ES-I3 (cell line): ENCODE data around the gene ASAP2.

ENCODE experiments used
- H3K36me3 ChIP-seq: 2 replicates; pipeline ENCODE4 v1.6.1; 2013; ENCODE audit warnings: mild to moderate bottlenecking, low read length, control low read depth, moderate library complexity; ENCODE audit not compliant: insufficient read depth
- H3K4me1 ChIP-seq: 2 replicates; pipeline ENCODE4 v1.6.1; 2013; ENCODE audit warnings: mild to moderate bottlenecking, control low read depth, low read length; ENCODE audit not compliant: insufficient read depth
- H3K9ac ChIP-seq: 2 replicates; pipeline ENCODE4 v1.6.1; 2013; ENCODE audit warnings: low read depth, mild to moderate bottlenecking, low read length, moderate library complexity
- H3K9me3 ChIP-seq: 2 replicates; pipeline ENCODE4 v1.6.1; 2013; ENCODE audit warnings: mild to moderate bottlenecking, low read length, moderate library complexity; ENCODE audit not compliant: control insufficient read depth, insufficient read depth

ASAP2 gene

DNA sequence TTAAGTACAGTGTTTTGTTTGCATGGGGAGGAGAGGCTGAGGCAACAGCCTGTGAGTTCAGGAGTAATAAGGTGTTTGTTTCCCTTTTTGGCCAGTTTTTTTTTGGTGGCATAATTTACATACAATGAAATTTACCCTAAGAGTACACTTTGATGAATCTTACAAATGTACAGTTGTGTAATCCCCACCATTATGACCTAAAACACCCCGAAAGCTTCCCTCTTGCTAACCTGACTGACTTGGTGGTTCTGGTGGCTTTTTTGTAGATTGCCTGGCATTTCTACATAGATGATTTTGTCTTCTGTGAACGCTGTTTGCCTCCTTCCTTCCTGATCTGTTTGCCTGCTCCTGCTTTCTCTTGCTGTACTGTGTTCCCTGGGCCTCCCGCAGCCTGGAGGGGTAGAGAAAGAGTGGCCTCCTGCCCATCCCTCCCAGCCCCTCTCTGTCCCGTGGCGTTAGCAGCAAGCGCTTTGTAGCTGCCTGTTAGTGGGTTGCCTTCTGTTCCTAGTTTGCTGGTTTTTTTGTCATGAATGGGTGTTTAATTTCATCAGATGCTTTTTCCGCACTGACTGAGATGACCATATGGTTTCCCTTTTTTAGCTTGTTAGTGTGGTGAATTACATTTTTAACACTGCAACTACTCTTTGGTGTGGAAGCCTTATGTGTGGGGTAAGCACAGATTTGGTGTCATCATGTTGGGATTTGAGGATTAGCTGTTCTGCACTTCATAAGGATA is 32.1 kb downstream of the ASAP2 start:
- Histone ChIP-seq H3K4me1 (peaks cover 6% of the 10 kb centered on the region; the same call in 1 of the 2 replicates), H3K36me3 (no peaks in the 10 kb centered on the region), H3K9ac (no peak overlapping the region)

DNA sequence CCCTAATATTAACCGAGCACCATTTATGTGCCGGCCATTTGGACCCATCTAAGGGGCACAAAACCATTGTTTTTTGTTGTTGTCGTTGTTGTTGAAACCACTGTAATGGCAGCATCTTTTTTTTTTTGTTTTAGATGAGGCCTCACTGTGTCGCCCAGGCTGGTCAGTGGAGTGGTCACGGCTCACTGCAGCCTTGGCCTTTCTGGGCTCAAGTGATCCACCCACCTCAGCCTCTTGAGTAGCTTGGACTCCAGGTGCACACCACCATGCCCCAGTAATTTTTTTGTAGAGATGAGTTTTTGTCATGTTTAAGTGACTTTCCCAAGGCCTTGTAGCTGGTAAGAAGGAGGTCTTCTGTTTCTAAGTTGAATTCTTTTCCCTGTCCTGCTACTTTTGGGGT is 33.0 kb downstream of the ASAP2 start:
- Histone ChIP-seq H3K9ac (no peak overlapping the region), H3K4me1 (peaks cover 3% of the 10 kb centered on the region; the same call in 1 of the 2 replicates), H3K9me3 (no peaks in the 10 kb centered on the region), H3K36me3 (no peaks in the 10 kb centered on the region)

More for the DNA sequence above, 32.1 kb downstream of the ASAP2 start:
- no peaks in the 10 kb centered on the region for H3K9me3 ChIP-seq

DNA sequence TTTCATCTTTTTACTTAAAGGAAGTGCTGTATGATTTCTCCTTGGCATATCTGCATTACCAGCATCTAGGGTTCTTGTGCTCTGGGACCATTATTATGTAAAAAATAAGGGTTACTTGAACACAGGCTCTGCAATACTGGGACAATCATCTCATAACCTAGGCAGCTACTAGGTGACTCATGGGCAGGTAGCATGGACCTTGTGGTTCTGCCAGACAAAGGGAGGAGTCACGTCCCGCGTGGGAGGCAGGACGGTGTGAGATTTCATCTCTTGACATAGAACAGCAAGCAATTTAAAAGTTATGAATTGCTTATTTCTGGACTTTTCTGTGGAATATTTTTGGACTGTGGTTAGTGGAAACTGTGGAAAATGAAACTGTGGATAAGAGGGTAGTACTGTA is 34.1 kb downstream of the ASAP2 start:
- H3K36me3 ChIP-seq, result no peaks in the 10 kb centered on the region
- H3K9me3 ChIP-seq, result no peaks in the 10 kb centered on the region
- no peak overlapping the region for H3K9ac ChIP-seq
- peaks cover 5% of the 10 kb centered on the region; the same call in 1 of the 2 replicates for H3K4me1 ChIP-seq

DNA sequence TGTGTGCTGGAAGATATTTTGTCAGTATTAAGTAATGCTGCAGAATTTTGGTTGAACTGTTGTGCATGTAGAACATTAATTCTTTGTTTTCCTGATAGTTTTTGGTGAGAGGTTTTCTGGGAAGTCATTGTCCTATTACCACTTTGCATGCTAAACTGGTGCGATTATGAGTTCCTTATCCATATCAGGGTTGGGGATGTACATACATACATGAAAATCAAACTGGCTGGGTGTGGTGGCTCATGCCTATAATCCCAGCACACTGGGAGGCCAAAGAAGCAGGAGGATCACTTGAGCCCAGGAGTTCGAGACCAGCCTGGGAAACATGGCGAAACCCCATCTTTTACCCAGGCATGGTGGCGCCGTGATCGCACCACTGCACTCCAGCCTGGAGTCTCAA is 34.6 kb downstream of the ASAP2 start:
- Histone ChIP-seq H3K4me1 (peaks cover 5% of the 10 kb centered on the region; the same call in 1 of the 2 replicates), H3K36me3 (no peaks in the 10 kb centered on the region), H3K9ac (no peak overlapping the region), H3K9me3 (no peaks in the 10 kb centered on the region)

DNA sequence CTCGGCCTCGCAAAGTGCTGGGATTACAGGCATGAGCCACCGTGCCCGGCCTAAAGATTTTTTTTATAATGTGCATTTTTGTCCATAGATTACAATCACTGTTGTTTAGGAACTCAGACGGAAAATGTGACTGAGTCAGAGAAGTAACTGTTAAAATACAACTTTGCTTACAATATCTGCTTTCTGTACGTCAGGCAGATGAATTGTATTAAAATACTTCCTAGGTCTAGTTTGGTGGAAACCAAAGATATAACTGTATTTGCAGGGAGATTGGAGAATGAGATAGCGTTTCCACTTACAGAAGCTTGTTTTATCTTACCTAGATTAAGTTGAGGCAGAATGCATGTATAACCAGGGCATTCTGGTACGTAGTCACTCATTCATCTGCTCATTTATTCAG is 36.7 kb downstream of the ASAP2 start:
- peaks cover 5% of the 10 kb centered on the region; the same call in 1 of the 2 replicates for H3K4me1 ChIP-seq
- no peak overlapping the region for H3K9ac ChIP-seq
- H3K36me3 ChIP-seq, result no peaks in the 10 kb centered on the region
- H3K9me3 ChIP-seq, result no peaks in the 10 kb centered on the region

DNA sequence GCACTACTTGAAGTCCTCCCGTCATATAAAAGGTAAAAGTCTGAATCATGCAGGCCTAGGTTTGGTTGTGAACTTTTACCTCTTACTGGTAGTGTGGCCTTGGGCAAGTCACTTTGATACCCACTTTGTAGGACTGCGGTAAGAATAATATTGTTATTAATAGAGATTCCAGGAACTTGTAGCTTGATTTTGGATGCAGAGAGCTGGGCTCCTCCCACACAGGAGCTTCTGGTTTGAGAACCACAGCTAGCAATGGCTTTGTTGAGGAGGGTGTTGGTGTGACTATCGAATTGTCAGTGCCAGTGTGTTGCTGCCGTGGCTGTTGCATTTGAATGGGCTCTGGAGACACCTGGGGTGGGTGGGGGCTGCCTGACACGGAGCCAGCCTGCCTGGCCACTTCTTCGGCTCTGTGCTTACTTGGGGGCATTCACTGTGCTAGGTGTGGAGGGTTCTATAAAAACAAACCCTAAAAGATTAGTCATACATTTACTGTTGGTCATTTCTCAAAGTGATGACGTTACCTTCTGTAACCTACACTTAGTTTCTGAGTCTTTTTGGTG is 38.5 kb downstream of the ASAP2 start:
- H3K9ac ChIP-seq, result no peak overlapping the region
- H3K36me3 ChIP-seq, result no peaks in the 10 kb centered on the region
- no peaks in the 10 kb centered on the region for H3K9me3 ChIP-seq
- peaks cover 5% of the 10 kb centered on the region; the same call in 1 of the 2 replicates for H3K4me1 ChIP-seq

DNA sequence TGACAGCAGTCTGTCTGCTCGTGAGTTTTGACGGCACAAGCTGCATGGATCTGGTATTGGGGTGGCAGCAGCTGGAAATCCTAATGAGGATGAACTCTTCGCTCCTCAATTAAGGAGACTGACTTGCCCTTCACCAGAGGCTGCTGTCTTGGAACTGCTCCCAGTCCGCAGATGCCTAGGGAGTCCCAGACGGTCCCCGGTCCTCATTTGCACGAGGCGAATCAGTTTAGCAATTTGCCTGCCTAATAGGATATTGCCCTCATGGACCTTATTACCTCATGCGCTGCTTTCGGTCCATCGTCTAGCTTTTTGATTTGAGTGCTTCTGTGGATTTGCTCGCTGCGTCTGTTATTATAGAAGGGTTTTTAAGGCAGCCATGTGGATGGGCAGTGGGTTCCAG is 40.6 kb downstream of the ASAP2 start:
- Histone ChIP-seq H3K36me3 (no peaks in the 10 kb centered on the region), H3K9ac (no peak overlapping the region), H3K9me3 (no peaks in the 10 kb centered on the region), H3K4me1 (peaks cover 11% of the 10 kb centered on the region; the same call in 1 of the 2 replicates)

DNA sequence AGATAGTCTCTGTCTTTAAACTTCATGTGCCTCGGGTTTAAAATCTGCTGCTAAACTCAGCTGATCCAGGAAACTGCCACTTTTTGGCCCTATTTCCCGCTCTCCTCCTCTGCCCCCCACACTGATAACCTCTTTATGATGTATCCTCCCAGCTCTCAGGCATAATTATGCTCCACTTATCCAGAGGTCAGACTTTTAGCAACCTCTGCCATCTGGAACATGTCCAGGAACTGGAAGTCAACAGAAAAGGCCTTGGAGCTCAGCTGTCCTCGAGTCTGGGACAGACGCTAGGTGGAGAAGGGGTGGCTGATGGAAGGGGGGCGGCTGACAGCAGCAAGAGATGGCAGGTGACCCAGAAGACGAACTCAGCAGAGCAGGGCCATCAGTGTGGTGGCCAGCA is 41.2 kb downstream of the ASAP2 start:
- H3K4me1 ChIP-seq, result peaks cover 11% of the 10 kb centered on the region; the same call in 1 of the 2 replicates
- no peaks in the 10 kb centered on the region for H3K9me3 ChIP-seq
- no peaks in the 10 kb centered on the region for H3K36me3 ChIP-seq
- H3K9ac ChIP-seq, result no peak overlapping the region

DNA sequence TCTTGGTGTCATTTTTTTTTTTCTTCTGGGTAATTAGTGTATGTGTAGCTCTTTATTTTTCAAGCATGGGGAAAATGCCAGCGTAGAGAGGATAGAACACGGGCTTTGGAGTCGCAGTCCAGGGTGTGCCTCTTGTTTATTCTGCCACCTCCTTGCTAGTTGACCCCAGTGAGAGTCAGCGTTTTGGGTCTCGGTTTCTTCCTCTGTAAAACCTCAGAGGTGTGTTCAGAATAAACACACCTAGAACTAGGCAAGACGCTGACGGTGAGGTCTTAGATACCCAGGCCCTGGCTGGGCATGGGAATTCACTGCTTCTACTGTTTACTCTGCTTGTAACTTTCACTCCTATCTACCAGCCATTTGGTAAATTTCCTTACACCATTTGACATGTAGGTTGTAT is 41.8 kb downstream of the ASAP2 start:
- Histone ChIP-seq H3K4me1 (peaks cover 11% of the 10 kb centered on the region; the same call in 1 of the 2 replicates), H3K36me3 (no peaks in the 10 kb centered on the region), H3K9me3 (no peaks in the 10 kb centered on the region), H3K9ac (no peak overlapping the region)

DNA sequence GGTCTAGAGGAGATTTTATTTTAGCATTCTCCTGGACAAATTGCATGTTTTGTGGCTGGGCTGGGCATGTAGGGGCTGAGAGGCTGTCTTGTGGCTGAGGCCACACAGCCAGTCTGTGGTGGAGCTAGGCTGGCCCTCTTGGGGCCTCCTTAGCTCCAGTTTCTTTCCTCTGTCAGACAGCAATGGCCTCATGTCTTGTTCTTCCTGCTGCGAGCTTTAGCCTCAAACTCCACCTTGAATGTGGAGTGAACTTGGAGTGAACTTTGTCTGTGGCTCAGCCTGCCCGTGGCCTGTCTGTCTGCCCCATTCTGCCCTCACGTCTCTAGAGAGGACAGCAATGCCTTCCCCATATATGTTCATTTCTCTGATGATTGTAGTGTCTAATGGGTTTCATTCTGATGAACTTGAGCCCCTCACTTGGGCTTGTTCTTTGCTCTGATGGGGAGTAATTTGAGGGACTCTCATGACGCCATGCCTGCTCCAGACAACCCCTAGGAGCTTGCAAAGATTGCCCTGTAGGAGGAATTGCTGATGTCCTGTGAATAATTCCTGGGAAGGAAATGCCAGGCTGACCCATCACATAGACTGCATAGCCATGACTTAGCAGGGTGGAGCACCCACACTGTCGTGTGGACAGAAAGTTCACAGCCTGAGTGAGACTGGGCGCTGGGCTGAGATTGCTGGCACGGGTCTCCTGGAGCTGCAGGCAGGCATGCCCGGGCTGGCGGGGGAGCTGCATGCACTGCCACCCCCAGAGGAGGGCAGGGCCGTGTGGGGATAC is 42.6 kb downstream of the ASAP2 start:
- Histone ChIP-seq H3K9ac (no peak overlapping the region), H3K9me3 (no peaks in the 10 kb centered on the region), H3K4me1 (peaks cover 11% of the 10 kb centered on the region; the same call in 1 of the 2 replicates), H3K36me3 (no peaks in the 10 kb centered on the region)

DNA sequence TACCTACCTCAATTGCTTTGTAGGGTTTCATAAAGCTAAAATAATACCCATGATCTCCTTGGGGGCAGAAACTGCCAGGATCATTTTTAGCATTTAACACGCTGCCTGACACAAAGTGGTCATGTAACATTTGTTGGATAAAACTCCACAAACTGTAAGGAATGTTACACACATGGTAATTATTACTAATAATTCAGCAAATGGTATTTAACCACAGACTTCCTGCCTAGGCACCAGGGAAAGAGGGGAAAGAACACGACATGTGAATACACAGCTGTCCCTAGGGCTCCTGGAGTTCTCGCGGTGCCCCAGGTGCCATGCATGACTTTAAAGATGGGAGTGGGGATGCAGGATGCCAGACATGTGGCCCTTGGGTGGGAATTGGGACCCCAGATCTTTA is 43.5 kb downstream of the ASAP2 start:
- Histone ChIP-seq H3K36me3 (no peaks in the 10 kb centered on the region), H3K9me3 (no peaks in the 10 kb centered on the region), H3K9ac (no peak overlapping the region), H3K4me1 (peaks cover 5% of the 10 kb centered on the region; the same call in 1 of the 2 replicates)

DNA sequence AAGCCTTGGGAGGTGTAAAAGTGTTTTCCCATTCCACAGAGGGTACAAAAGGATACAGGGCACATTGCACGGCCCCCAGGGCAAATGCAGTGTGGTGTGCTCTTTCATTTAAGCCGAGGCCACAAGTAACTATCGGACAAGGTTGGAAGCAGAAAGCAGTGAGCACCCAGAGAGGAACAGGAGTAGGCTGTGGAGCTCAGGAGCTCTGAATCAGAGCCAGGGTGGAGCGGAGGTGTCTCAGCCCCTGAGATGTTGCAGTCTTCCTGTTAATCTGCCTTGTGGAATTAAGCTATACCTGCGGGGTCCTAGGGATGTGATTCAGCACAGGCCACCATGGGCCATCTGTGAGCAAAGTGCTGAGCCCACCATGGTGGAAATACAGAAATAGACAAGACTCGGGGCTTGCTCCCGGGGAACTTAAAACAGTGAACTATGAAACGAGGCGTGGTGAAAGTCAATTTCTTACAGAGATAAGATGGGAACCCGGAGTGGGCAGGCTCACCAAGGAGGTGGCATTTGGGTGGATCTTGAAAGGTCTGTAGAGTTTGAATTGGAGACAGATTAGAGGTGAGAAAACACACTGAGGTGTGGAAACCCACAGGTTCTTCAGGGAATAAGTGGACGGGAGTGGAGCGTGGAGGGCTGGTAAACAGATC is 44.0 kb downstream of the ASAP2 start:
- H3K9ac ChIP-seq, result no peak overlapping the region
- peaks cover 6% of the 10 kb centered on the region for H3K4me1 ChIP-seq

DNA sequence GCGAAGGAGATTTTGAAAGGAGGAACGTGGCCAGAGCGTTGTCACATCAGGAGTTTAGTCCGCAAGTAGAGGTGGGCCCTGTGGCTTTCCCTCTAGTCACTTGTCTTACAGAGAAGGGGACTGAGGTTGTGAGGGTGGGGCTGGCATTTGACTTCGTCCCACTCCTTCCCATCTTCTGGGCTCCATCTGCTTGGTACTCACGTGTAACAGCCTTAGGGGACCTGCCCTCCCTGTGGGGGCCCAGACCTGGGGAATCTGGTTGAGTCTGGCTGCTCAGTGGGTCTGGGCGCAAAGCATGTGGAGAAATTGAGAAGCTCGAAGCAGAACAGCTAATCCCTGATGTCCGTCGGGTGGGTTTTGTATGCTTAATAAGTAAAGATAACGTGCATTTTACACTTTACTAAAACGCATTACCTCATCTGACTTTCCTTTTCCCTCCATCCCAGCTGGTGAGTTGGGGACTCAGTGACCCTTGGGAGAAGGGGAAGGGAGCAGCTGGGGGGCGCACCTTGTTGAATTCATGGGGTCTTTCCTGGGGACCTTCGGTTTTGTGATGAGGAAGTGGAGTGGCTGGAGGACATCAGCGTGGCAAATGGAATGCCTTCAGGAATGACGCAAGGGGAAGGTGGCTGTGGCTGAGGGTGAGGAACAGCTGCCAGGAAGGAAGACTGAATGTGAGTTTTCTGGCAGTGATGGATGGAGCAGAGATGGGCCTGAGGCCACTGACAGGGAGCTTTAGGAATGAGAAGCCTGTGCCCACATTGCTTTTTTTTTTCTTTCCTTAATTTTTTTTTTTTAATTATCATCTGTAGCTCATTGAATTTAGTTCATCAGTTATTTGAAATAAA is 44.8 kb downstream of the ASAP2 start:
- Histone ChIP-seq H3K9me3 (no peaks in the 10 kb centered on the region), H3K36me3 (no peaks in the 10 kb centered on the region), H3K4me1 (peaks cover 8% of the 10 kb centered on the region), H3K9ac (no peak overlapping the region)

More for the DNA sequence above, 44.0 kb downstream of the ASAP2 start:
- Histone ChIP-seq H3K36me3 (no peaks in the 10 kb centered on the region), H3K9me3 (no peaks in the 10 kb centered on the region)
